Fibroblast of upper back skin (primary cell): Measurements from ENCODE around the gene GPBAR1.

ENCODE experiments used
- DNase-seq: peaks from one replicate; pipeline ENCODE4 v3.0.0-alpha.2; 2013

Gene GPBAR1

GRCh38 chr2:218260742-218261422 lies at the start of gene GPBAR1:
GPBAR1 (plus strand) TSS chr2:218261015; CDS start chr2:218262725, 1,710 bp downstream.
- DNase-seq, result no peak

- no peak for DNase-seq
Measured at GRCh38 chr2:218214116-218214515, 46.7 kb upstream of the GPBAR1 start.

- DNase-seq, result no peak
Measured at GRCh38 chr2:218216336-218216673, 44.5 kb upstream of the GPBAR1 start.

- DNase-seq, result peak; percentile 94
Measured at GRCh38 chr2:218216674-218217359, 44.0 kb upstream of the GPBAR1 start, which contains the start of gene ARPC2. ARPC2 (plus strand) TSS chr2:218217189; CDS start chr2:218217471, 282 bp downstream.

- no peak for DNase-seq
Measured at GRCh38 chr2:218217360-218218267, 43.2 kb upstream of the GPBAR1 start.

GRCh38 chr2:218218268-218219185 lies 42.3 kb upstream of the GPBAR1 start:
- no peak for DNase-seq

GRCh38 chr2:218219934-218220333 lies 40.9 kb upstream of the GPBAR1 start:
- DNase-seq, result no peak

GRCh38 chr2:218221000-218221399 lies 39.8 kb upstream of the GPBAR1 start:
- no peak for DNase-seq

GRCh38 chr2:218223046-218223445 lies 37.8 kb upstream of the GPBAR1 start:
- no peak for DNase-seq

- DNase-seq, result no peak
Measured at GRCh38 chr2:218224186-218224585, 36.6 kb upstream of the GPBAR1 start.

GRCh38 chr2:218226903-218227302 lies 33.9 kb upstream of the GPBAR1 start:
- DNase-seq, result no peak

- DNase-seq, result no peak
Measured at GRCh38 chr2:218228366-218229090, 32.3 kb upstream of the GPBAR1 start.

- DNase-seq, result peak; percentile 88
Measured at GRCh38 chr2:218229239-218229638, 31.6 kb upstream of the GPBAR1 start.

GRCh38 chr2:218229851-218230250 lies 31.0 kb upstream of the GPBAR1 start:
- DNase-seq, result no peak

- DNase-seq, result no peak
Measured at GRCh38 chr2:218230882-218231281, 29.9 kb upstream of the GPBAR1 start.

GRCh38 chr2:218233543-218233942 lies 27.3 kb upstream of the GPBAR1 start:
- DNase-seq, result no peak

- no peak for DNase-seq
Measured at GRCh38 chr2:218234521-218234920, 26.3 kb upstream of the GPBAR1 start.

GRCh38 chr2:218235017-218235416 lies 25.8 kb upstream of the GPBAR1 start:
- DNase-seq, result no peak

- DNase-seq, result no peak
Measured at GRCh38 chr2:218236829-218237228, 24.0 kb upstream of the GPBAR1 start.

GRCh38 chr2:218238887-218239286 lies 21.9 kb upstream of the GPBAR1 start:
- no peak for DNase-seq

GRCh38 chr2:218244204-218244603 lies 16.6 kb upstream of the GPBAR1 start:
- DNase-seq, result no peak

- no peak for DNase-seq
Measured at GRCh38 chr2:218244665-218245064, 16.1 kb upstream of the GPBAR1 start.
